GM23338 (cell line): ENCODE data around the gene TLE3. TPM values are rescaled to one million over a fixed set of nuclear protein-coding genes. Genes with fewer than 3 reads are reported as not detected.

Experiments
- ATAC-seq: fragments of 200-7000 bp; cut with Tn5 transposase; 3 replicates; pipeline ENCODE4 v1.9.1; 2020
- DNase-seq: peaks from one replicate; pipeline ENCODE4 v3.0.0-alpha.2; 2015; ENCODE audit warnings: low spot score
- H2AFZ ChIP-seq: fragments of 200-600 bp; sonication (generic); 2 replicates; pipeline ENCODE4 v1.8.0; 2016; ENCODE audit warnings: antibody characterized with exemption, mild to moderate bottlenecking, moderate library complexity
- H3F3A ChIP-seq: fragments of 200-600 bp; sonication (generic); replicated peaks from 2 replicates; pipeline ENCODE4 v1.8.0; 2017; ENCODE audit warnings: antibody characterized with exemption, mixed run types, low read depth
- H3K27ac ChIP-seq: fragments of 200-600 bp; sonication (generic); 2 replicates; pipeline ENCODE4 v1.6.1; 2016; ENCODE audit warnings: low read depth
- H3K27me3 ChIP-seq: fragments of 200-600 bp; sonication (generic); 2 replicates; pipeline ENCODE4 v1.8.0; 2016; ENCODE audit warnings: mild to moderate bottlenecking, mixed run types, moderate library complexity; ENCODE audit not compliant: insufficient read depth
- H3K36me3 ChIP-seq: fragments of 200-600 bp; sonication (generic); 2 replicates; pipeline ENCODE4 v1.8.0; 2016; ENCODE audit warnings: mild to moderate bottlenecking; ENCODE audit not compliant: insufficient read depth
- H3K4me1 ChIP-seq: fragments of 200-600 bp; sonication (generic); 2 replicates; pipeline ENCODE4 v1.8.0; 2016; ENCODE audit warnings: mild to moderate bottlenecking, moderate library complexity; ENCODE audit not compliant: insufficient read depth
- H3K4me2 ChIP-seq: fragments of 200-600 bp; sonication (generic); 2 replicates; pipeline ENCODE4 v1.7.1; 2017; ENCODE audit warnings: mixed run types
- H3K4me3 ChIP-seq: fragments of 200-600 bp; sonication (generic); 2 replicates; pipeline ENCODE4 v1.6.1; 2016; ENCODE audit warnings: mixed run types
- H3K79me2 ChIP-seq: fragments of 200-600 bp; sonication (generic); replicated peaks from 2 replicates; pipeline ENCODE4 v1.8.0; 2017; ENCODE audit warnings: mild to moderate bottlenecking; ENCODE audit not compliant: insufficient read depth
- H3K9me2 ChIP-seq: fragments of 200-600 bp; sonication (generic); 2 replicates; pipeline ENCODE4 v1.8.0; 2017; ENCODE audit not compliant: insufficient read depth
- H4K20me1 ChIP-seq: fragments of 200-600 bp; sonication (generic); replicated peaks from 2 replicates; pipeline ENCODE4 v1.8.0; 2017; ENCODE audit warnings: mild to moderate bottlenecking; ENCODE audit not compliant: insufficient read depth
- H3K27ac Mint-ChIP-seq: 2 replicates; pipeline ENCODE4 v1.8.0; 2020; ENCODE audit warnings: inconsistent platforms, mild to moderate bottlenecking, moderate library complexity, mixed read lengths
- H3K27me3 Mint-ChIP-seq: 3 replicates; pipeline ENCODE4 v1.8.0; 2022; ENCODE audit warnings: low read depth, mild to moderate bottlenecking, moderate library complexity, mixed read lengths, inconsistent platforms; ENCODE audit not compliant: insufficient read depth, poor library complexity
- H3K36me3 Mint-ChIP-seq: 3 replicates; pipeline ENCODE4 v1.8.0; 2021; ENCODE audit warnings: low read depth, mild to moderate bottlenecking, inconsistent platforms, moderate library complexity, mixed read lengths
- H3K4me1 Mint-ChIP-seq: 3 replicates; pipeline ENCODE4 v1.8.0; 2020; ENCODE audit warnings: mild to moderate bottlenecking, inconsistent platforms, mixed read lengths
- H3K4me3 Mint-ChIP-seq: 3 replicates; pipeline ENCODE4 v1.8.0; 2021; ENCODE audit warnings: moderate library complexity, mild to moderate bottlenecking, inconsistent platforms, mixed read lengths
- H3K9me3 Mint-ChIP-seq: 3 replicates; pipeline ENCODE4 v1.8.0; 2020; ENCODE audit warnings: moderate library complexity, mild to moderate bottlenecking, inconsistent platforms, mixed read lengths
- ETS1 ChIP-seq: IDR thresholded peaks from 2 replicates; pipeline ENCODE4 v1.6.1; 2016; ENCODE audit warnings: antibody characterized with exemption
- EZH2 ChIP-seq: fragments of 200-600 bp; sonication (generic); IDR thresholded peaks from one replicate; pipeline ENCODE4 v1.8.0; 2017; ENCODE audit warnings: antibody characterized with exemption, mild to moderate bottlenecking, low read depth; ENCODE audit not compliant: unreplicated experiment
- EZH2phosphoT487 ChIP-seq: fragments of 200-600 bp; sonication (generic); IDR thresholded peaks from one replicate; pipeline ENCODE4 v1.8.1; 2018; ENCODE audit warnings: antibody characterized with exemption; ENCODE audit not compliant: unreplicated experiment
- JUNB ChIP-seq: IDR thresholded peaks from one replicate; pipeline ENCODE4 v1.6.1; 2016; ENCODE audit warnings: antibody characterized with exemption; ENCODE audit not compliant: unreplicated experiment
- POLR2AphosphoS5 ChIP-seq: IDR thresholded peaks from 2 replicates; pipeline ENCODE4 v1.6.1; 2016; ENCODE audit warnings: antibody characterized with exemption, low read depth
- STAT1 ChIP-seq: IDR thresholded peaks from one replicate; pipeline ENCODE4 v1.6.1; 2016; ENCODE audit warnings: antibody characterized with exemption; ENCODE audit not compliant: unreplicated experiment
- ZNF114 ChIP-seq: fragments of 250-450 bp; sonication (Bioruptor Pico); IDR thresholded peaks from 2 replicates; pipeline ENCODE4 v1.5.0; 2020; ENCODE audit warnings: mild to moderate bottlenecking, moderate library complexity
- ZNF331 ChIP-seq: fragments of 250-450 bp; sonication (Bioruptor Pico); IDR thresholded peaks from 2 replicates; pipeline ENCODE4 v1.5.0; 2020; ENCODE audit warnings: low read depth, mild to moderate bottlenecking, moderate library complexity
- ZNF462 ChIP-seq: fragments of 250-450 bp; sonication (Bioruptor Pico); IDR thresholded peaks from 2 replicates; pipeline ENCODE4 v1.5.0; 2020; ENCODE audit warnings: mild to moderate bottlenecking, moderate library complexity
- polyA plus RNA-seq: library from polyadenylated mRNA; unstranded; fragments of >200 nt; fragmentation: Nextera tagmentation; extraction: Ambion mirVana; gene quantifications from 2 replicates; pipeline ENCODE4 v1.2.1, GENCODE V29; 2016
- total RNA-seq: library from RNA; depleted of rRNA; stranded (reverse); fragments of >200 nt; shearing (Covaris generic); gene quantifications from 2 replicates; pipeline ENCODE4 v1.2.3, GENCODE V29; 2014

TLE3 gene
- total and polyA plus RNA-seq, 2 experiments from 2014 or later = 10.4 to 79.5 TPM

GRCh38 chr15:70088455-70088854, 9.3 kb downstream of the TLE3 start:
- H3K4me1 Mint-ChIP-seq = peaks cover 95% of the 10 kb centered on the region
- peak overlapping the region; percentile 11; the same call in 1 of the 3 replicates for H3K4me3 Mint-ChIP-seq
- TF ChIP-seq ZNF462 (CRISPR knock-in tag) (no peak), ETS1 (no peak), ZNF331 (CRISPR knock-in tag) (no peak), STAT1 (no peak), JUNB (no peak), EZH2phosphoT487 (no peak), EZH2 (no peak), ZNF114 (CRISPR knock-in tag) (no peak), POLR2AphosphoS5 (no peak)

More at GRCh38 chr15:70088455-70088854, 9.3 kb downstream of the TLE3 start:
- Histone ChIP-seq H3K4me1 (peaks cover 83% of the 10 kb centered on the region), H3K4me3 (0 out of 2 replicates have a peak overlapping the region, but pooled peaks have one; percentile 37), H3K27me3 (peaks cover 24% of the 10 kb centered on the region), H3K27ac (no peak overlapping the region), H3K9me2 (no peaks in the 10 kb centered on the region), H3K36me3 (no peaks in the 10 kb centered on the region; the same call in 1 of the 2 replicates), H3K4me2 (peak overlapping the region; percentile 73), H4K20me1 (peaks cover 63% of the 10 kb centered on the region), H2AFZ (no peak overlapping the region), H3K79me2 (peaks cover 92% of the 10 kb centered on the region), H3F3A (no peaks in the 10 kb centered on the region)
- ATAC-seq = no peak
- DNase-seq = no peak
- Mint-ChIP-seq H3K27me3 (peaks cover 27% of the 10 kb centered on the region), H3K27ac (no peak overlapping the region), H3K9me3 (no peaks in the 10 kb centered on the region), H3K36me3 (peaks cover 79% of the 10 kb centered on the region)
